H9 (cell line): ENCODE results near the gene UBR2. TPM values are rescaled to one million over a fixed set of nuclear protein-coding genes. Genes with fewer than 3 reads are reported as not detected.

ENCODE experiments used
- DNase-seq: peaks from one replicate; pipeline ENCODE4 v3.0.0-alpha.2; 2017
- H2AFZ ChIP-seq: one replicate; pipeline ENCODE4 v1.6.1; 2013; ENCODE audit warnings: mild to moderate bottlenecking, low read length, control low read depth, moderate library complexity
- H2AK5ac ChIP-seq: 2 replicates; pipeline ENCODE4 v1.6.1; 2013; ENCODE audit warnings: low read length, control low read depth, mixed read lengths; ENCODE audit not compliant: insufficient read length
- H2BK120ac ChIP-seq: one replicate; pipeline ENCODE4 v1.6.1; 2013; ENCODE audit warnings: low read depth, mild to moderate bottlenecking, low read length, control low read depth, inconsistent platforms; ENCODE audit not compliant: poor library complexity, severe bottlenecking
- H2BK12ac ChIP-seq: 2 replicates; pipeline ENCODE4 v1.6.1; 2013; ENCODE audit warnings: low read length, control low read depth, mixed read lengths, low read depth; ENCODE audit not compliant: insufficient read length
- H2BK15ac ChIP-seq: 2 replicates; pipeline ENCODE4 v1.6.1; 2013; ENCODE audit warnings: low read depth, low read length, control low read depth
- H2BK20ac ChIP-seq: one replicate; pipeline ENCODE4 v1.6.1; 2013; ENCODE audit warnings: low read depth, mild to moderate bottlenecking, low read length, control low read depth, inconsistent platforms; ENCODE audit not compliant: poor library complexity, severe bottlenecking
- H2BK5ac ChIP-seq: 2 replicates; pipeline ENCODE4 v1.6.1; 2013; ENCODE audit warnings: low read length, control low read depth, mixed read lengths; ENCODE audit not compliant: insufficient read length
- H3K14ac ChIP-seq: 2 replicates; pipeline ENCODE4 v1.6.1; 2013; ENCODE audit warnings: low read length, control low read depth; ENCODE audit not compliant: insufficient read depth
- H3K18ac ChIP-seq: 2 replicates; pipeline ENCODE4 v1.6.1; 2013; ENCODE audit warnings: low read depth, mild to moderate bottlenecking, mixed read lengths, low read length, control low read depth; ENCODE audit not compliant: insufficient read length
- H3K23ac ChIP-seq: 2 replicates; pipeline ENCODE4 v1.6.1; 2013; ENCODE audit warnings: low read length, control low read depth, mixed read lengths, low read depth; ENCODE audit not compliant: insufficient read length
- H3K23me2 ChIP-seq: 2 replicates; pipeline ENCODE4 v1.6.1; 2013; ENCODE audit warnings: low read depth, mild to moderate bottlenecking, mixed read lengths, low read length, control low read depth; ENCODE audit not compliant: insufficient read length, poor library complexity, severe bottlenecking
- H3K27ac ChIP-seq: 2 replicates; pipeline ENCODE4 v1.5.1; 2013; ENCODE audit warnings: low read length, control low read depth, mixed read lengths, low read depth; ENCODE audit not compliant: insufficient read length
- H3K27me3 ChIP-seq: 2 replicates; pipeline ENCODE4 v1.6.1; 2013; ENCODE audit warnings: low read length, control low read depth, inconsistent platforms; ENCODE audit not compliant: insufficient read depth
- H3K4ac ChIP-seq: 2 replicates; pipeline ENCODE4 v1.6.1; 2013; ENCODE audit warnings: low read depth, mild to moderate bottlenecking, control low read depth, inconsistent platforms, low read length, moderate library complexity
- H3K4me1 ChIP-seq: 2 replicates; pipeline ENCODE4 v1.6.1; 2013; ENCODE audit warnings: low read length, control low read depth, inconsistent platforms; ENCODE audit not compliant: insufficient read depth
- H3K4me2 ChIP-seq: 2 replicates; pipeline ENCODE4 v1.6.1; 2013; ENCODE audit warnings: low read length, control low read depth, mixed read lengths; ENCODE audit not compliant: insufficient read length, insufficient read depth
- H3K56ac ChIP-seq: 2 replicates; pipeline ENCODE4 v1.6.1; 2013; ENCODE audit warnings: low read depth, mild to moderate bottlenecking, mixed read lengths, low read length, control low read depth; ENCODE audit not compliant: insufficient read length
- H3K79me1 ChIP-seq: 2 replicates; pipeline ENCODE4 v1.6.1; 2013; ENCODE audit warnings: low read depth, mild to moderate bottlenecking, moderate library complexity, low read length, control low read depth, inconsistent platforms; ENCODE audit not compliant: insufficient read depth, poor library complexity, severe bottlenecking
- H3K79me2 ChIP-seq: 2 replicates; pipeline ENCODE4 v1.6.1; 2013; ENCODE audit warnings: low read length, control low read depth, inconsistent platforms; ENCODE audit not compliant: insufficient read depth
- H3K9ac ChIP-seq: 2 replicates; pipeline ENCODE4 v1.6.1; 2013; ENCODE audit warnings: low read length, control low read depth, mixed read lengths; ENCODE audit not compliant: insufficient read length; ENCODE audit errors: extremely low read depth
- H3K9me3 ChIP-seq: one replicate; pipeline ENCODE4 v1.6.1; 2013; ENCODE audit warnings: low read depth, low read length, inconsistent platforms; ENCODE audit not compliant: control insufficient read depth
- H3T11ph ChIP-seq: one replicate; pipeline ENCODE4 v1.6.1; 2013; ENCODE audit warnings: mild to moderate bottlenecking, low read length, control low read depth, inconsistent platforms
- H4K20me1 ChIP-seq: one replicate; pipeline ENCODE4 v1.6.1; 2013; ENCODE audit not compliant: control insufficient read depth, insufficient read length, insufficient read depth
- H4K5ac ChIP-seq: 2 replicates; pipeline ENCODE4 v1.6.1; 2013; ENCODE audit warnings: low read depth, mild to moderate bottlenecking, mixed read lengths, low read length, control low read depth; ENCODE audit not compliant: insufficient read length
- H4K8ac ChIP-seq: replicated peaks from 2 replicates; pipeline ENCODE4 v1.6.1; 2013; ENCODE audit warnings: low read length, control low read depth, mixed read lengths, low read depth; ENCODE audit not compliant: insufficient read length
- H4K91ac ChIP-seq: 2 replicates; pipeline ENCODE4 v1.6.1; 2013; ENCODE audit warnings: low read depth, mild to moderate bottlenecking, moderate library complexity, mixed read lengths, low read length, control low read depth; ENCODE audit not compliant: insufficient read length
- H3K27ac Mint-ChIP-seq, 3 experiments: 2 replicates in 2 of 3; 3 replicates in 1 of 3; pipeline ENCODE4 v1.8.0; 2020 to 2021; ENCODE audit warnings: mixed read lengths in 3 of 3, mild to moderate bottlenecking in 1 of 3, moderate library complexity in 1 of 3
- H3K27me3 Mint-ChIP-seq: 2 replicates; pipeline ENCODE4 v1.8.0; 2021; ENCODE audit warnings: low read depth, mild to moderate bottlenecking, moderate library complexity, mixed read lengths
- H3K36me3 Mint-ChIP-seq, 3 experiments: 2 replicates in 2 of 3; 3 replicates in 1 of 3; pipeline ENCODE4 v1.8.0; 2020 to 2021; ENCODE audit warnings: low read depth in 3 of 3, mixed read lengths in 3 of 3; ENCODE audit not compliant: insufficient read depth in 1 of 3
- H3K4me1 Mint-ChIP-seq, 2 experiments: 2 replicates each; pipeline ENCODE4 v1.8.0; 2020; ENCODE audit warnings: mixed read lengths in 2 of 2
- H3K4me3 Mint-ChIP-seq, 2 experiments: 2 replicates in 1 of 2; 3 replicates in 1 of 2; pipeline ENCODE4 v1.8.0; 2020 to 2021; ENCODE audit warnings: mild to moderate bottlenecking in 2 of 2, mixed read lengths in 2 of 2, moderate library complexity in 1 of 2
- H3K9me3 Mint-ChIP-seq, 2 experiments: 2 replicates in 1 of 2; 3 replicates in 1 of 2; pipeline ENCODE4 v1.8.0; 2020; ENCODE audit warnings: mild to moderate bottlenecking in 2 of 2, mixed read lengths in 2 of 2, moderate library complexity in 1 of 2
- WGBS: extraction: QIAGEN DNeasy Blood & Tissue Kit; methylation state at CpG from one replicate; pipeline ENCODE4 v1.1.7; 2013; ENCODE audit warnings: missing lambda C conversion rate, low lambda C conversion rate, mixed read lengths; ENCODE audit not compliant: insufficient read length; ENCODE audit errors: extremely low coverage; 5-methylcytosine and 5-hydroxymethylcytosine counted together
- total RNA-seq: library from RNA; stranded (reverse); gene quantifications from 2 replicates; pipeline ENCODE4 v1.2.1, GENCODE V29; 2021
- TF ChIP-seq, protein P1 (sequence below): fragments of 200-600 bp; sonication (generic); conservative IDR thresholded peaks from 3 replicates; pipeline ENCODE4 v1.8.0; 2021; ENCODE audit warnings: antibody characterized with exemption, mild to moderate bottlenecking

Gene UBR2
- total RNA-seq, 1 experiment from 2014 or later = 18.7 TPM

DNA sequence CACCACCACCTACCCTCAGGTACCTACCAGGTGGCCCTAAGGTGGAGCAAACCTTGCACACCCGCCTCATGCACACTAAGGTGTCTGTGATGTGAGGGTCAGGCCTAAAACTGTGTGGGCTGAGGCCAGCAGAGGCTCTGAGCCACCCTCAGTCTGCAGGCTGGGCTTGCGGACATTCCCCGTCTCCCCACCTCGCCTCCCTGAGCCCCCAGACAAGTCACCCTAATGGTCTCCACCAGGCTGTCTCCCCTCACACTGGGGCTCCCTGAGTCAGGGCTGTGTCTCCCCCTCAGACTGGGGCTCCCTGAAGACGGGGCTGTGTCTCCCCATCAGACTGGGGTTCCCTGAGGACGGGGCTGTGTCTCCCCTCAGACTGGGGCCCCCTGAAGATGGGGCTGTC, 146.0 kb downstream of the UBR2 start:
- H2AK5ac ChIP-seq = no peak overlapping the region
- TF ChIP-seq, protein P1, sequence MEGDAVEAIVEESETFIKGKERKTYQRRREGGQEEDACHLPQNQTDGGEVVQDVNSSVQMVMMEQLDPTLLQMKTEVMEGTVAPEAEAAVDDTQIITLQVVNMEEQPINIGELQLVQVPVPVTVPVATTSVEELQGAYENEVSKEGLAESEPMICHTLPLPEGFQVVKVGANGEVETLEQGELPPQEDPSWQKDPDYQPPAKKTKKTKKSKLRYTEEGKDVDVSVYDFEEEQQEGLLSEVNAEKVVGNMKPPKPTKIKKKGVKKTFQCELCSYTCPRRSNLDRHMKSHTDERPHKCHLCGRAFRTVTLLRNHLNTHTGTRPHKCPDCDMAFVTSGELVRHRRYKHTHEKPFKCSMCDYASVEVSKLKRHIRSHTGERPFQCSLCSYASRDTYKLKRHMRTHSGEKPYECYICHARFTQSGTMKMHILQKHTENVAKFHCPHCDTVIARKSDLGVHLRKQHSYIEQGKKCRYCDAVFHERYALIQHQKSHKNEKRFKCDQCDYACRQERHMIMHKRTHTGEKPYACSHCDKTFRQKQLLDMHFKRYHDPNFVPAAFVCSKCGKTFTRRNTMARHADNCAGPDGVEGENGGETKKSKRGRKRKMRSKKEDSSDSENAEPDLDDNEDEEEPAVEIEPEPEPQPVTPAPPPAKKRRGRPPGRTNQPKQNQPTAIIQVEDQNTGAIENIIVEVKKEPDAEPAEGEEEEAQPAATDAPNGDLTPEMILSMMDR = no peak
- H3K9ac ChIP-seq = no peak overlapping the region
- H2BK12ac ChIP-seq = no peak overlapping the region
- no peak overlapping the region for H2BK20ac ChIP-seq
- H3T11ph ChIP-seq = no peak overlapping the region
- no peak overlapping the region for H4K5ac ChIP-seq
- Mint-ChIP-seq H3K36me3 (peaks cover 6 to 21% (median 11%) of the 10 kb centered on the region in 3 experiments), H3K27me3 (peaks cover 7% of the 10 kb centered on the region; the same call in 1 of the 2 replicates), H3K4me1 (peaks cover 15 to 21% of the 10 kb centered on the region in 2 experiments), H3K27ac (peak overlapping the region; percentile 78 to 85 (median 83); a peak in 3 of 7 replicates), H3K4me3 (no peak overlapping the region), H3K9me3 (peaks cover 16 to 21% of the 10 kb centered on the region in 2 experiments)
- no peaks in the 10 kb centered on the region for H3K9me3 ChIP-seq
- no peaks in the 10 kb centered on the region for H4K20me1 ChIP-seq
- no peak overlapping the region for H3K4ac ChIP-seq
- H2AFZ ChIP-seq = no peak overlapping the region
- no peak overlapping the region for H4K91ac ChIP-seq
- no peak overlapping the region; the same call in 1 of the 2 replicates for H3K14ac ChIP-seq
- no peaks in the 10 kb centered on the region; the same call in 1 of the 2 replicates for H3K4me1 ChIP-seq
- H3K79me2 ChIP-seq = no peaks in the 10 kb centered on the region
- no CpG with 5 or more reads among the region's 6 CpGs for WGBS
- H2BK120ac ChIP-seq = no peak overlapping the region
- H3K23ac ChIP-seq = no peak overlapping the region
- H2BK15ac ChIP-seq = no peak overlapping the region
- H2BK5ac ChIP-seq = no peak overlapping the region
- H3K4me2 ChIP-seq = no peak overlapping the region
- H3K56ac ChIP-seq = no peak overlapping the region
- no peak for DNase-seq
- no peak overlapping the region for H3K18ac ChIP-seq
- H3K79me1 ChIP-seq = no peaks in the 10 kb centered on the region
- H3K27ac ChIP-seq = no peak overlapping the region
- H3K27me3 ChIP-seq = no peaks in the 10 kb centered on the region
- no peaks in the 10 kb centered on the region for H3K23me2 ChIP-seq
- H4K8ac ChIP-seq = no peak overlapping the region
